ENCODE results near the gene LEFTY1. TPM values are rescaled to one million over a fixed set of nuclear protein-coding genes. Genes with fewer than 3 reads are reported as not detected.

LEFTY1 gene
- total and polyA plus RNA-seq, 4 donors: 0.42 to 1.4 (median 0.87) TPM

DNA sequence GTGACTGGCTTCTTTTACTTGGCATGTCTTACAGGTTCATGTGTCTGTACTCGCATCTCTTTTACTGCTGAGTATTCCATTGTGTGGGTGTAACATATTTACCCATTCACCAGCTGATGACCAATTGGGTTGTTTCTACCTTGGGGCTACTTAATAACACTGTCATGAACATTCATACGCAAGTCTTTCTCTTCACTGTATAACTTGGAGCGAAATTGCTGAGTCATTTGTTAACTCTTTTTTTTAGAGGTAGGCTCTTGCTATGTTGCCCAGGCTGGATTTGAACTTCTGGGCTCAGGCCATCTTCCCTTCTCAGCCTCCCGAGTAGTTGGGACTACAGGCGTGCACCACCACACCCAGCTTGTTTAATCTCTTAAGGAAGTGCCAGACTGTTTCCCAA is 28.6 kb upstream of the LEFTY1 start:
- peaks cover 0 to 28% (median 12%) of the 10 kb centered on the region in 4 donors for H3K36me3 ChIP-seq (ENCODE audit: control insufficient read depth in 4 of 4, insufficient read depth in 3 of 4, low read depth in 1 of 4, low read length in 3 of 4)
- 96% methylated on average over 5 of the region's 5 CpGs for WGBS
- peaks cover 0 to 4% (median under 1%) of the 10 kb centered on the region in 4 donors for H3K4me1 ChIP-seq (ENCODE audit: control insufficient read depth in 4 of 4, insufficient read depth in 4 of 4, low read length in 3 of 4)
- no peaks in the 10 kb centered on the region for H3K27me3 ChIP-seq (ENCODE audit: control insufficient read depth in 4 of 4, insufficient read depth in 4 of 4, low read length in 3 of 4)
- no peak for DNase-seq (ENCODE audit: low spot score)
- H3K9me3 ChIP-seq (ENCODE audit: control insufficient read depth in 4 of 4, low read length in 3 of 4): no peaks in the 10 kb centered on the region
- H3K9ac ChIP-seq (ENCODE audit: low read depth in 1 of 2, low read length in 2 of 2): no peak overlapping the region
- TF ChIP-seq RAD21 (IDR thresholded peaks at IDR 0.05) (no peak), EGR1 (IDR thresholded peaks at IDR 0.05; ENCODE audit: low read depth in 2 of 2) (no peak), TAF1 (conservative IDR thresholded peaks at IDR 0.05) (no peak)
- H3K4me3 ChIP-seq (ENCODE audit: low read depth in 1 of 3, low read length in 3 of 3): no peak overlapping the region
- H3K27ac ChIP-seq (ENCODE audit: low read depth in 1 of 2, low read length in 2 of 2): no peak overlapping the region

DNA sequence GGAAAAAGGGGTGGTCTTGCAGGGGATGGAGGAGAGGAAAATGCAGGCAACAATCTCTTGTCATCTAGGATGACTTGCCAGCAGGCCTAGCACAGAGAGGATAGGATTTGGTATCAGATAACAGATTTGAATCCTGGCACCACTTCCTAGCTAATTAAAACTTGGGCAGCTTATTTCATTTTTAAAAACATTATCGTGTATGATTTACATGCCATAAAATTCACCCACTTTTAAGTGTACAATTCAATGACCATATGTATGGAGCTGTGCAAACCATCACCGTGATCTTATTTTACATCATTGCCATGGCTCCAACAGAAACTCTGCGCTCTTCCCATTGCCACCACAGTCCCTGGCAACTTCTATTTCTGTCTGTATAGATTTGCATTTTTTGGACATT is 28.2 kb upstream of the LEFTY1 start:
- Histone ChIP-seq H3K9me3 (ENCODE audit: control insufficient read depth in 4 of 4, low read length in 3 of 4) (no peaks in the 10 kb centered on the region), H3K27ac (ENCODE audit: low read depth in 1 of 2, low read length in 2 of 2) (no peak overlapping the region), H3K36me3 (ENCODE audit: control insufficient read depth in 4 of 4, insufficient read depth in 3 of 4, low read depth in 1 of 4, low read length in 3 of 4) (peaks cover 0 to 26% (median 12%) of the 10 kb centered on the region in 4 donors), H3K4me1 (ENCODE audit: control insufficient read depth in 4 of 4, insufficient read depth in 4 of 4, low read length in 3 of 4) (peaks cover 0 to 2% (median under 1%) of the 10 kb centered on the region in 4 donors), H3K9ac (ENCODE audit: low read depth in 1 of 2, low read length in 2 of 2) (no peak overlapping the region), H3K4me3 (ENCODE audit: low read depth in 1 of 3, low read length in 3 of 3) (no peak overlapping the region), H3K27me3 (ENCODE audit: control insufficient read depth in 4 of 4, insufficient read depth in 4 of 4, low read length in 3 of 4) (no peaks in the 10 kb centered on the region)
- DNase-seq (ENCODE audit: low spot score): no peak
- WGBS: 97% methylated on average over 3 of the region's 3 CpGs
- TF ChIP-seq EGR1 (IDR thresholded peaks at IDR 0.05; ENCODE audit: low read depth in 2 of 2) (no peak), HNF4G (IDR thresholded peaks at IDR 0.05) (no peak), TAF1 (conservative IDR thresholded peaks at IDR 0.05) (no peak), FOXA2 (IDR thresholded peaks at IDR 0.05) (no peak), JUND (IDR thresholded peaks at IDR 0.05) (no peak), FOXA1 (IDR thresholded peaks at IDR 0.05) (no peak), RAD21 (IDR thresholded peaks at IDR 0.05) (no peak), YY1 (IDR thresholded peaks at IDR 0.05) (no peak), NR2F2 (IDR thresholded peaks at IDR 0.05) (no peak), GABPA (IDR thresholded peaks at IDR 0.05 in 1 of 2, conservative IDR thresholded peaks at IDR 0.05 in 1 of 2) (no peak), HNF4A (conservative IDR thresholded peaks at IDR 0.05) (no peak)
- TF ChIP-seq, protein P1, sequence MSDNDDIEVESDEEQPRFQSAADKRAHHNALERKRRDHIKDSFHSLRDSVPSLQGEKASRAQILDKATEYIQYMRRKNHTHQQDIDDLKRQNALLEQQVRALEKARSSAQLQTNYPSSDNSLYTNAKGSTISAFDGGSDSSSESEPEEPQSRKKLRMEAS (IDR thresholded peaks at IDR 0.05): no peak
- TF ChIP-seq, protein P2, sequence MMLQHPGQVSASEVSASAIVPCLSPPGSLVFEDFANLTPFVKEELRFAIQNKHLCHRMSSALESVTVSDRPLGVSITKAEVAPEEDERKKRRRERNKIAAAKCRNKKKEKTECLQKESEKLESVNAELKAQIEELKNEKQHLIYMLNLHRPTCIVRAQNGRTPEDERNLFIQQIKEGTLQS (IDR thresholded peaks at IDR 0.05): no peak
- TF ChIP-seq, protein P3, sequence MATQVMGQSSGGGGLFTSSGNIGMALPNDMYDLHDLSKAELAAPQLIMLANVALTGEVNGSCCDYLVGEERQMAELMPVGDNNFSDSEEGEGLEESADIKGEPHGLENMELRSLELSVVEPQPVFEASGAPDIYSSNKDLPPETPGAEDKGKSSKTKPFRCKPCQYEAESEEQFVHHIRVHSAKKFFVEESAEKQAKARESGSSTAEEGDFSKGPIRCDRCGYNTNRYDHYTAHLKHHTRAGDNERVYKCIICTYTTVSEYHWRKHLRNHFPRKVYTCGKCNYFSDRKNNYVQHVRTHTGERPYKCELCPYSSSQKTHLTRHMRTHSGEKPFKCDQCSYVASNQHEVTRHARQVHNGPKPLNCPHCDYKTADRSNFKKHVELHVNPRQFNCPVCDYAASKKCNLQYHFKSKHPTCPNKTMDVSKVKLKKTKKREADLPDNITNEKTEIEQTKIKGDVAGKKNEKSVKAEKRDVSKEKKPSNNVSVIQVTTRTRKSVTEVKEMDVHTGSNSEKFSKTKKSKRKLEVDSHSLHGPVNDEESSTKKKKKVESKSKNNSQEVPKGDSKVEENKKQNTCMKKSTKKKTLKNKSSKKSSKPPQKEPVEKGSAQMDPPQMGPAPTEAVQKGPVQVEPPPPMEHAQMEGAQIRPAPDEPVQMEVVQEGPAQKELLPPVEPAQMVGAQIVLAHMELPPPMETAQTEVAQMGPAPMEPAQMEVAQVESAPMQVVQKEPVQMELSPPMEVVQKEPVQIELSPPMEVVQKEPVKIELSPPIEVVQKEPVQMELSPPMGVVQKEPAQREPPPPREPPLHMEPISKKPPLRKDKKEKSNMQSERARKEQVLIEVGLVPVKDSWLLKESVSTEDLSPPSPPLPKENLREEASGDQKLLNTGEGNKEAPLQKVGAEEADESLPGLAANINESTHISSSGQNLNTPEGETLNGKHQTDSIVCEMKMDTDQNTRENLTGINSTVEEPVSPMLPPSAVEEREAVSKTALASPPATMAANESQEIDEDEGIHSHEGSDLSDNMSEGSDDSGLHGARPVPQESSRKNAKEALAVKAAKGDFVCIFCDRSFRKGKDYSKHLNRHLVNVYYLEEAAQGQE (IDR thresholded peaks at IDR 0.05): no peak
- TF ChIP-seq, protein P4, sequence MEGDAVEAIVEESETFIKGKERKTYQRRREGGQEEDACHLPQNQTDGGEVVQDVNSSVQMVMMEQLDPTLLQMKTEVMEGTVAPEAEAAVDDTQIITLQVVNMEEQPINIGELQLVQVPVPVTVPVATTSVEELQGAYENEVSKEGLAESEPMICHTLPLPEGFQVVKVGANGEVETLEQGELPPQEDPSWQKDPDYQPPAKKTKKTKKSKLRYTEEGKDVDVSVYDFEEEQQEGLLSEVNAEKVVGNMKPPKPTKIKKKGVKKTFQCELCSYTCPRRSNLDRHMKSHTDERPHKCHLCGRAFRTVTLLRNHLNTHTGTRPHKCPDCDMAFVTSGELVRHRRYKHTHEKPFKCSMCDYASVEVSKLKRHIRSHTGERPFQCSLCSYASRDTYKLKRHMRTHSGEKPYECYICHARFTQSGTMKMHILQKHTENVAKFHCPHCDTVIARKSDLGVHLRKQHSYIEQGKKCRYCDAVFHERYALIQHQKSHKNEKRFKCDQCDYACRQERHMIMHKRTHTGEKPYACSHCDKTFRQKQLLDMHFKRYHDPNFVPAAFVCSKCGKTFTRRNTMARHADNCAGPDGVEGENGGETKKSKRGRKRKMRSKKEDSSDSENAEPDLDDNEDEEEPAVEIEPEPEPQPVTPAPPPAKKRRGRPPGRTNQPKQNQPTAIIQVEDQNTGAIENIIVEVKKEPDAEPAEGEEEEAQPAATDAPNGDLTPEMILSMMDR (IDR thresholded peaks at IDR 0.05; ENCODE audit: low read depth, low read length, missing input control): no peak
- TF ChIP-seq, protein P5, sequence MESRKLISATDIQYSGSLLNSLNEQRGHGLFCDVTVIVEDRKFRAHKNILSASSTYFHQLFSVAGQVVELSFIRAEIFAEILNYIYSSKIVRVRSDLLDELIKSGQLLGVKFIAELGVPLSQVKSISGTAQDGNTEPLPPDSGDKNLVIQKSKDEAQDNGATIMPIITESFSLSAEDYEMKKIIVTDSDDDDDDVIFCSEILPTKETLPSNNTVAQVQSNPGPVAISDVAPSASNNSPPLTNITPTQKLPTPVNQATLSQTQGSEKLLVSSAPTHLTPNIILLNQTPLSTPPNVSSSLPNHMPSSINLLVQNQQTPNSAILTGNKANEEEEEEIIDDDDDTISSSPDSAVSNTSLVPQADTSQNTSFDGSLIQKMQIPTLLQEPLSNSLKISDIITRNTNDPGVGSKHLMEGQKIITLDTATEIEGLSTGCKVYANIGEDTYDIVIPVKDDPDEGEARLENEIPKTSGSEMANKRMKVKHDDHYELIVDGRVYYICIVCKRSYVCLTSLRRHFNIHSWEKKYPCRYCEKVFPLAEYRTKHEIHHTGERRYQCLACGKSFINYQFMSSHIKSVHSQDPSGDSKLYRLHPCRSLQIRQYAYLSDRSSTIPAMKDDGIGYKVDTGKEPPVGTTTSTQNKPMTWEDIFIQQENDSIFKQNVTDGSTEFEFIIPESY (IDR thresholded peaks at IDR 0.05): no peak
